Karpas-422 (cell line): ENCODE data around the gene OLFM1. TPM values are rescaled to one million over a fixed set of nuclear protein-coding genes. Genes with fewer than 3 reads are reported as not detected.

ENCODE experiments used
- DNase-seq: peaks from one replicate; pipeline ENCODE4 v3.0.0-alpha.2; 2015
- H2AFZ ChIP-seq: fragments of 200-600 bp; sonication (generic); 2 replicates; pipeline ENCODE4 v1.6.1; 2014; ENCODE audit warnings: antibody characterized with exemption, low read length, mixed read lengths
- H3K27ac ChIP-seq: fragments of 200-600 bp; sonication (generic); 2 replicates; pipeline ENCODE4 v1.5.1; 2014; ENCODE audit warnings: mild to moderate bottlenecking, low read length, moderate library complexity
- H3K27me3 ChIP-seq: fragments of 200-600 bp; sonication (generic); 2 replicates; pipeline ENCODE4 v1.6.1; 2014; ENCODE audit warnings: low read length, mixed read lengths
- H3K36me3 ChIP-seq: fragments of 200-600 bp; sonication (generic); 2 replicates; pipeline ENCODE4 v1.6.1; 2014; ENCODE audit warnings: low read length, mixed read lengths; ENCODE audit not compliant: insufficient read depth
- H3K4me1 ChIP-seq: fragments of 200-600 bp; sonication (generic); 2 replicates; pipeline ENCODE4 v1.6.1; 2014; ENCODE audit warnings: mild to moderate bottlenecking, low read length, mixed read lengths
- H3K4me2 ChIP-seq: fragments of 200-600 bp; sonication (generic); 2 replicates; pipeline ENCODE4 v1.6.1; 2014; ENCODE audit warnings: low read length, low read depth, mild to moderate bottlenecking; ENCODE audit not compliant: poor library complexity, severe bottlenecking
- H3K4me3 ChIP-seq: fragments of 200-600 bp; sonication (generic); 2 replicates; pipeline ENCODE4 v1.5.1; 2014; ENCODE audit warnings: mild to moderate bottlenecking, antibody characterized with exemption, low read length, mixed read lengths
- H3K79me2 ChIP-seq: fragments of 200-600 bp; sonication (generic); 2 replicates; pipeline ENCODE4 v1.6.1; 2014; ENCODE audit warnings: mild to moderate bottlenecking, low read length, mixed read lengths
- H3K9ac ChIP-seq: fragments of 200-600 bp; sonication (generic); 2 replicates; pipeline ENCODE4 v1.6.0; 2014; ENCODE audit warnings: low read length
- H3K9me2 ChIP-seq: fragments of 200-600 bp; sonication (generic), shearing (Covaris generic); replicated peaks from 2 replicates; pipeline ENCODE4 v1.6.0; 2014; ENCODE audit warnings: mild to moderate bottlenecking, low read length, moderate library complexity; ENCODE audit not compliant: insufficient read depth
- H3K9me3 ChIP-seq: fragments of 300-700, 200-600 bp; sonication (generic); 2 replicates; pipeline ENCODE4 v1.6.1; 2014; ENCODE audit warnings: low read length, mixed read lengths
- H4K20me1 ChIP-seq: fragments of 200-600 bp; sonication (generic); 2 replicates; pipeline ENCODE4 v1.6.1; 2014; ENCODE audit warnings: mild to moderate bottlenecking, antibody characterized with exemption, low read length, low read depth; ENCODE audit not compliant: insufficient read depth
- total RNA-seq: library from RNA; depleted of rRNA; stranded (reverse); fragments of >200 nt; shearing (Covaris generic); gene quantifications from 2 replicates; pipeline ENCODE4 v1.2.3, GENCODE V29; 2014; ENCODE audit warnings: low replicate concordance

The OLFM1 gene
- total RNA-seq, 1 experiment from 2014 or later = not detected

DNA sequence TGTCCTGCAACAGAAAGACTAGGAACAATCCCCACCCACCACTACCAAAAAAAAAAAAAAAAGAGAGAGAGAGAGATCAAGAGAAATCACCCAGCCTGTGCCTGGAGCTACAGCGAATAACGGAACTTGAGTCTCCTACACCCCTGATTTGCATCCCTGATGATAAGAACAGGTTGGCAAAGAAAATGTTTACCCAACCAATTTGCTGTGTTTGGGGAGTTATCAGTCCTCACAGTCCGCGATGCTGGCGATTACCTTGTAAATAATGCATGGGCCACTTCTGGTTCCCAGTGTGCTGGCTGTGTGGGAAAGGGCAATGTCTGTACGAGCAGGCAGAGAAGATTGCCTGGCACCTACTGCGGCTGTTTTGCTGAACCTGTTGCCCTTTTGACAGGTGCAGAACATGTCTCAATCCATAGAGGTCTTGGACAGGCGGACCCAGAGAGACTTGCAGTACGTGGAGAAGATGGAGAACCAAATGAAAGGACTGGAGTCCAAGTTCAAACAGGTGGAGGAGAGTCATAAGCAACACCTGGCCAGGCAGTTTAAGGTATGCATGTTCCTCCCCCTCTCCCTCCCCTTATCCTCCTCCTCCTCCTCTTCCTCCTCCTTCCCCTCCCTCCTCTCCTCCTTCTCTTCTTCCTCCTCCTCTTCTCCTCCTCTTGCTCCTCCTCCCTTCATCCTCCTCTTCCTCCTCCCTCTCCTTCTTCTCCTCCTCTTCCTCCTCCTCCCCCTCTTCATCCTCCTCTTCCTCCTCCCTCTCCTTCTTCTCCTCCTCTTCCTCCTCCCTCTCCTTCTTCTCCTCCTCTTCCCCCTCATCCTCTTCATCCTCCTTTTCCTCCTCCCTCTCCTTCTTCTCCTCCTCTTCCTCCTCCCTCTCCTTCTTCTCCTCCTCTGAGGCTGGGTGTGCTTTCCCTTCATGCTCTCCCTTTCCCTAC lies 8.3 kb downstream of the OLFM1 start:
- no peaks in the 10 kb centered on the region for H3K9me2 ChIP-seq
- no peak overlapping the region for H3K4me2 ChIP-seq
- 0 out of 2 replicates have a peak, but pooled peaks cover 6% of the 10 kb centered on the region for H4K20me1 ChIP-seq
- no peaks in the 10 kb centered on the region for H3K9me3 ChIP-seq
- no peak overlapping the region for H3K4me3 ChIP-seq
- no peaks in the 10 kb centered on the region for H3K36me3 ChIP-seq
- no peak overlapping the region for H3K27ac ChIP-seq
- H3K9ac ChIP-seq = no peak overlapping the region
- no peaks in the 10 kb centered on the region for H3K79me2 ChIP-seq
- H3K27me3 ChIP-seq = no peaks in the 10 kb centered on the region
- H2AFZ ChIP-seq = no peak overlapping the region
- DNase-seq = peak; percentile 43
- peaks cover 4% of the 10 kb centered on the region for H3K4me1 ChIP-seq

- Histone ChIP-seq H3K79me2 (no peaks in the 10 kb centered on the region), H3K4me2 (no peak overlapping the region), H3K4me1 (no peaks in the 10 kb centered on the region), H3K4me3 (no peak overlapping the region), H3K36me3 (no peaks in the 10 kb centered on the region), H2AFZ (no peak overlapping the region), H3K9ac (no peak overlapping the region), H3K27me3 (no peaks in the 10 kb centered on the region), H4K20me1 (0 out of 2 replicates have a peak, but pooled peaks cover 6% of the 10 kb centered on the region), H3K9me3 (no peaks in the 10 kb centered on the region), H3K27ac (no peak overlapping the region), H3K9me2 (no peaks in the 10 kb centered on the region)
- no peak for DNase-seq
These were observed 9.0 kb downstream of the OLFM1 start for GRCh38 chr9:135096408-135096895.

DNA sequence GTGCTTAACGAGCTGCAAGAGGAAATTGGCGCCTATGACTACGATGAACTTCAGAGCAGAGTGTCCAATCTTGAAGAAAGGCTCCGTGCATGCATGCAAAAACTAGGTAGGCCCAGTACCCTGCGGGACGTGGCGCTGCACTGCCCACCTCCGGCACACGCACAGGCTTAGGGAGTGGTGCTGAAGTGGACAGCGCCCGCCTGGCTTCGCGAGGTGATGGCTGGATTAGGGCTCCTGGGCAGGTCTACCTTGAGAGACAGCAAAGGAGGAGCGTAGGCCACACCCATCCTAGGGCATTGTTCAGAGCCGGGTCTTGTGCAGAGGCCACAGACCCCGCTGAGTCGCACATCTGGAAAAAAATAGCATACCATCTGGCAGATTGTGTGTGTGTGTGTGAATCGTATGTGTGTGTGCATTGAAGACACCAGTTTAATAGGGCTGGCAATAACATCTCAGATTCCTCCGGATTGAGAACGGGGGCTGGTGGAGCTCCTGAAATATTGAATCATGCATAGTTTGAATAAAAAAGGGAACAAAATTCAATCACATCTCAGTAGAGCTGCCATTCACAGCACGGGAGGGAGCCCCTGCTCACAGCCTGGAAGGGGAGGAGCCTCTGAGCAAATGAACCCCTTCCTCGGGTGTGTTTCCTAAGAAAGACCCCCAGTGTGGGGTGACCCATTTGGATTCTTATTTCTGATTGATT lies 11.1 kb downstream of the OLFM1 start:
- Histone ChIP-seq H2AFZ (no peak overlapping the region), H3K27ac (no peak overlapping the region), H3K27me3 (no peaks in the 10 kb centered on the region), H3K79me2 (no peaks in the 10 kb centered on the region), H3K9me3 (no peaks in the 10 kb centered on the region), H3K9me2 (no peaks in the 10 kb centered on the region), H4K20me1 (0 out of 2 replicates have a peak, but pooled peaks cover 6% of the 10 kb centered on the region), H3K9ac (no peak overlapping the region), H3K4me2 (no peak overlapping the region), H3K36me3 (no peaks in the 10 kb centered on the region), H3K4me3 (no peak overlapping the region), H3K4me1 (no peaks in the 10 kb centered on the region)
- DNase-seq = peak; percentile 47

- Histone ChIP-seq H3K4me3 (no peak overlapping the region), H3K9me3 (no peaks in the 10 kb centered on the region), H4K20me1 (0 out of 2 replicates have a peak, but pooled peaks cover 6% of the 10 kb centered on the region), H3K79me2 (no peaks in the 10 kb centered on the region), H3K9ac (no peak overlapping the region), H2AFZ (no peak overlapping the region), H3K9me2 (no peaks in the 10 kb centered on the region), H3K27me3 (no peaks in the 10 kb centered on the region), H3K4me1 (no peaks in the 10 kb centered on the region), H3K27ac (no peak overlapping the region), H3K36me3 (no peaks in the 10 kb centered on the region), H3K4me2 (no peak overlapping the region)
- no peak for DNase-seq
These were observed 12.1 kb downstream of the OLFM1 start for GRCh38 chr9:135099574-135099973.

DNA sequence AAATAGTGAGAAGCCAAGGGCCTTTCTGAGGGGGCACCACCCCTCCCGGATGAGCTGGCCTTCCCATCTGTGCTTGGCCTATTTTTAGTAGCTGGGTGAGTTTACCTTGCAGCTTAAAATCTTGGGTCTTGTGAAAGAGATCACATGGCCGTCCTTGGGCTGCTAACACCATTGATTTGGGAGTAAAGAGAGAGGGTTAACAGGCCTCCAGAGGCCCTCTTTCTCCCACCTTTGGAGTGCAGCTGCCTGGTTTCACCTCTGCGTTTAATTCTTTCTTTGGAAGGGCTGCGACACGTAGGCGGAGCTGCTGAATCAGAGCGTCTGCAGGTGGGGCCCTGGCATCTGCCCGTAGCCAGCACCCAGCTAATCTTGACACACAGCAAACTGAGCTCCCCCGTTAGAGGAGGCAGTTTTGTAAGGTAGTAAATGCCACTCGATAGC lies 12.8 kb downstream of the OLFM1 start:
- H3K79me2 ChIP-seq = no peaks in the 10 kb centered on the region
- no peaks in the 10 kb centered on the region for H3K4me1 ChIP-seq
- H3K9ac ChIP-seq = no peak overlapping the region
- H4K20me1 ChIP-seq = 0 out of 2 replicates have a peak, but pooled peaks cover 6% of the 10 kb centered on the region
- H3K4me2 ChIP-seq = no peak overlapping the region
- H2AFZ ChIP-seq = no peak overlapping the region
- no peaks in the 10 kb centered on the region for H3K36me3 ChIP-seq
- no peaks in the 10 kb centered on the region for H3K9me2 ChIP-seq
- H3K9me3 ChIP-seq = no peaks in the 10 kb centered on the region
- H3K27me3 ChIP-seq = no peaks in the 10 kb centered on the region
- no peak overlapping the region for H3K27ac ChIP-seq
- DNase-seq = no peak
- H3K4me3 ChIP-seq = no peak overlapping the region

GRCh38 chr9:135100725-135101410 lies 13.4 kb downstream of the OLFM1 start:
- H3K27ac ChIP-seq = no peak overlapping the region
- H4K20me1 ChIP-seq = 0 out of 2 replicates have a peak, but pooled peaks cover 6% of the 10 kb centered on the region
- no peak overlapping the region for H2AFZ ChIP-seq
- no peaks in the 10 kb centered on the region for H3K36me3 ChIP-seq
- H3K4me2 ChIP-seq = no peak overlapping the region
- H3K9ac ChIP-seq = no peak overlapping the region
- H3K79me2 ChIP-seq = no peaks in the 10 kb centered on the region
- H3K4me3 ChIP-seq = no peak overlapping the region
- no peaks in the 10 kb centered on the region for H3K9me3 ChIP-seq
- no peaks in the 10 kb centered on the region for H3K9me2 ChIP-seq
- no peaks in the 10 kb centered on the region for H3K4me1 ChIP-seq
- DNase-seq = no peak
- H3K27me3 ChIP-seq = no peaks in the 10 kb centered on the region

- Histone ChIP-seq H3K9ac (no peak overlapping the region), H3K4me3 (no peak overlapping the region), H3K27ac (no peak overlapping the region), H3K4me2 (no peak overlapping the region), H3K9me3 (no peaks in the 10 kb centered on the region), H3K4me1 (no peaks in the 10 kb centered on the region), H2AFZ (no peak overlapping the region), H3K79me2 (no peaks in the 10 kb centered on the region), H3K36me3 (no peaks in the 10 kb centered on the region), H3K9me2 (no peaks in the 10 kb centered on the region), H4K20me1 (0 out of 2 replicates have a peak, but pooled peaks cover 6% of the 10 kb centered on the region), H3K27me3 (no peaks in the 10 kb centered on the region)
- DNase-seq = no peak
These were observed 14.0 kb downstream of the OLFM1 start for GRCh38 chr9:135101486-135101885.
